DMS79 treated with DMSO at 0.1 percent for 48 hours (cell line): Measurements from ENCODE around the gene EEA1.
A peak's percentile ranks its signal among the peaks of the same experiment; 100 is the strongest.
"Not testable (repeated sequence)": the region's sequence is repeated elsewhere in the genome, so short reads cannot be mapped to it uniquely, and the experiment has no call there.

Source experiments
- DNase-seq: peaks from one replicate; lab custom pipeline; 2025; lab: John Stamatoyannopoulos, UW

Gene EEA1

DNA sequence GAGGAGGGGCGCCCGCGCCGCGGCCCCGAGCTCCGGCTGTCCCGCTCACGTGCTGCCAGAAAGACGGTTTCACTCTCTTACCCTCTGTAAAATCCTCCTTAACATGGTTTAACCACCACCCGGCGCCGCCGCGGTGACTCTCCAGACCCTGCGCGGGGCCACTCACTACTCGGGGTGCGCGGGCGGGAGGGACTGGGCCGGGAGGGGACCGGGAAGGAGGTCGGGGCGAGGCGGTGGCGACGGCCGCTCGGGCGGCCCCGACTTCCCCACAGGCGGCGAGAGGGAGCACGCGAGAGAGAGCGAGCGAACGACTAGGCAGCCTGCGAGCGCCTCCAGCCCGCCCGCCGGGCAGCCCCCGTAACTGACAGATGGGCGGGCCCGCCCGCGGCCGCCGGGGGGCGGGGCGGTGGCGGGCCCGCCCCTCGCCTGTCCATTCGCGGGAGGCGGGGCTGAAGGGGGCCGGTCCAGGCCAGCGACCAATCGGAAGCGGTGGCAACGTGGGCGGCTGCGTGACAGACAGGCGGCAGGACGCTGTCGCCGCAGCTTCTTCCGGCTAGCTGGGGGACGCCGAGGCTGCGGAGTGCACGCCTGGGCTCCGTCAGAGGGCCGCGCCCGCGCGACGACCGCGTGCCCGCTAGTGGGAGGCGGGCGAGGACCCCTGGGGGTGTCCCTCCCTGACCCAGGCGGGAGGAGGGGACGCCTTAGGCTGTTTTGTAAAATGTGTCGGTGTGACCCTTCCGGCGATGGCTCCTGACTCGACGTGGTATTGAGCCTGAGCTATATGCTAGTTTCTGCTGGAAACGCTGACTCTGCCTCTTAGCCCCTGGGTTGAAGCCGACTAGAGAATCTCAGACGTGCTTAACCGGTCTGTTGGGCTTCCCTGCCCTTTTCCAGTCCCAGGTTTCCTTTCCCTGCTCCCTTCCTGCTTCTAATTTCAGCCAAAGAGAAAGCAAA, at the start of gene EEA1:
TSS of gene EEA1 (minus strand) at position 334 of the 954 bp plus-strand sequence. CDS start at position 105, 229 bp downstream.
- DNase-seq = peak; percentile 90

- no peak for DNase-seq
Observed at GRCh38 chr12:92978607-92979006, 49.5 kb upstream of the EEA1 start.

GRCh38 chr12:92977326-92977725, 48.2 kb upstream of the EEA1 start:
- DNase-seq = no peak

DNA sequence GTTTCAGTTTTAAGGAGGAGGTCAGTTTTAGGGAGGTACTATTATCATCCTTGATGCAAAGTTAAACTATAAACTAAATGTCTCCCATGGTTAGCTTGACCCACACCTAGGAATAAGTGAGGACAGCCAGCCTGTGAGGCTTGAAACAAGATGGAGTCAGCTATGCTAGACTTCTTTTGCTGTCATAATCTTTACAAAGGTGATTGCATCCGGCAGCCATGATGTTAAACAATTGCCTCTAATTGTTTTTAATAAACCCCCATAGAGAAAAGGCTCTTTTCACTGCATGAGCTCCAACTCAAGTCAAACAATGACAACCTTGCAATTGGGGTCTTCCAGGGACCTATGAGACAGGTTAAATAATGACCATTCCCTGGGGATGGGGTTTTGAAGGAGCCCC, 45.7 kb upstream of the EEA1 start:
- no peak for DNase-seq

- peak; percentile 50 for DNase-seq
Observed at GRCh38 chr12:92973614-92974013, 44.5 kb upstream of the EEA1 start.

GRCh38 chr12:92971859-92972524, 42.9 kb upstream of the EEA1 start:
- no peak for DNase-seq

GRCh38 chr12:92968176-92968813, 39.2 kb upstream of the EEA1 start:
- DNase-seq = no peak

- not testable (repeated sequence) for DNase-seq
Observed at GRCh38 chr12:92964378-92964777, 35.3 kb upstream of the EEA1 start.

DNA sequence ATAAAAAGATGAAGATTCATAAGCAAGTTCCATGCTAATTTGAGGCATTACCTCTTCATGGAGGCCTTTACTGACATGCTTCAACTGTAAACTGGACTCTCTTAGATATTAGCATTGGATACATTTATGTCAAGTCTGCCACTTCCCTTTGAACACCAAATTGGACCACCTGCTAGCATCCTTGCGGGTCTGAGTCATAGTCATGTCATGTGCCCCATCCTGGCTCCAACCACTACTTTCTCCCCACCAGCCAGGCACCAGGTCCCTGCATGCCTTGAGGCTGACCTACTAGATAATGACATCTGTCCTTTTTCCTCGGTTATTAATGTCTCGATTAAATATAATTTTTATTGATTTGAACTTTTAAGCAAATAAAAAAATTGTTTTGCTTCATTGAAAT, 32.9 kb upstream of the EEA1 start:
- no peak for DNase-seq

- no peak for DNase-seq
Observed at GRCh38 chr12:92955997-92956663, 27.0 kb upstream of the EEA1 start.

DNA sequence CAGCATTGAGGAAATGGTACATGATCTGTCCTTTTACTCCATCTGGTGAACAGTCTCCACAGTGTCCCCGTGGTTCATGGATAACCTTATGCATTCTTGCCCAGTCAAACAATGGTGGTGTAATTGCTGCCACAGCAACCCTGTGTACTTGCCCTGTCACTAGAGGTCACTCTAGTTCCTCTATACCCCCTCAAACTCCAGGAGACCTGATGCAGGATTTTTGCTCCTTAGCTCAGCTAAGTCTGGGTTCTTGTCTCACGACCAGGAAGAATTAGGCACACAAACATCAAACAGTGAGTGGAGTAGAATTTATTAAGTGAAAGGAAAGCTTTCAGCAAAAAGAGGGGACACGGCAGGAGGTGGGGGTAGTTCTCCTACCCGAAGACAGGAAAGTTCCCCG, 24.7 kb upstream of the EEA1 start:
- no peak for DNase-seq

DNA sequence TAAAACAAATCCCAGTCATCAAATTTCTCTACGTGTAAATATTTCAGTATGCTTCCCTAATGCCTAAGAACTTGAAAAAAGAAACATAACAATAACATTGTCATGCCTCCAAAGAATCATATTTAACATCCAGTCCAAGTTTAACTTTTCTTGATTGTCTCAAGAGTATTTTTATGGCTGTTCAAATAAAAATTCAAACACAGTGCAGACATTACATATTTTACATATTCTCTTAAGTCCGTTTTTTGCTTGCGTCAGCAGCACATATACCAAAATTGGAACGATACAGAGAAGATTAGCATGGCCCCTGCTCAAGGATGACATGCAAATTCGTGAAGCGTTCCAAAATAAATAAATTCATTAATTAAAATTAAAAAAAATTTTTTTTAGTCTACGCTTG, 23.3 kb upstream of the EEA1 start:
- DNase-seq = no peak

- no peak for DNase-seq
Observed at GRCh38 chr12:92951006-92951405, 21.9 kb upstream of the EEA1 start.

DNA sequence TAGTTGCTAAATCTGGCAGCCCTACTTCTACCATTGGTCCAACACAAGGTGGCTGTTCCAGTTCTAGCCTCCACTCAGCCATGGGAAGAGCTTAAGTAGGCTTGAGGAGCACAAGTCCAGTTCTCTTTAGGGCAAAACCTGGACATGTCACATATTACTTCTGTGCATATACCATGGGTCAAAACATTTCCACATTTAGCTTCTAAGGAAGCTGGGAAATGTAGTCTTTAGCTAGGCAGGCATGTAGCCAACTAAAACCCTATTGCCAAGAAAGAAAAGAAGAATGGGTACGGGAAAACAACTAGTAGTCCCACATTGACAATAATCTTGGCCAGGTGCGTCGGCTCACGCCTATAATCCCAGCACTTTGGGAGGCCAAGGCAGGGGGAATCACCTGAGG, 20.9 kb upstream of the EEA1 start:
- no peak for DNase-seq

GRCh38 chr12:92949466-92949865, 20.4 kb upstream of the EEA1 start:
- DNase-seq = no peak

- DNase-seq = no peak
Observed at GRCh38 chr12:92947589-92948215, 18.6 kb upstream of the EEA1 start.

DNA sequence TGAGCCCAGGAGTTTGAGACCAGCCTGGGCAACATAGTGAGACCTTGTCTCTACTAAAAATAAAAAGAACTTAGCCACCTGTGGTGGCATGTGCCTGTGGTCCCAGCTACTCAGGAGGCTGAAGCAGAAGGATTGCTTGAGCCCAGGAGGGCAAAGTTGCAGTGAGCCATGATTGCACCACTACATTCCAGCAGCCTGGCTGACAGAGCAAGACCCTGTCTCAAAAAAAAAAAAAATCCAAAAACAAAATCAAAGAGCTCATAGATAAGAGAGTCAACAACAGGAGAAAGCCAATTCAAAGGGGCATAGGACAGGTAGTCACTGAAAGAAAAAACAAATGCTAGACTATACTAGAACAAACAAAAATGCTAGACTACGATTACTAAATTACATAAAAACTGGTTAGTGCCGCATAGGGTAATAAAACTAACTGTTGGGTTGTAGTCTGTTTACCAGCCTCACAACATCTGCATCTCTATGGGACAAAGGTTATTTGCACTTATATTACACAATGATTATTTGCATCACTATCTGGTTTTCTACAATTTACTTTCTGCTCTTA, 16.6 kb upstream of the EEA1 start:
- no peak for DNase-seq

GRCh38 chr12:92943482-92944250, 14.6 kb upstream of the EEA1 start:
- no peak for DNase-seq

GRCh38 chr12:92942905-92943304, 13.8 kb upstream of the EEA1 start:
- DNase-seq = no peak

DNA sequence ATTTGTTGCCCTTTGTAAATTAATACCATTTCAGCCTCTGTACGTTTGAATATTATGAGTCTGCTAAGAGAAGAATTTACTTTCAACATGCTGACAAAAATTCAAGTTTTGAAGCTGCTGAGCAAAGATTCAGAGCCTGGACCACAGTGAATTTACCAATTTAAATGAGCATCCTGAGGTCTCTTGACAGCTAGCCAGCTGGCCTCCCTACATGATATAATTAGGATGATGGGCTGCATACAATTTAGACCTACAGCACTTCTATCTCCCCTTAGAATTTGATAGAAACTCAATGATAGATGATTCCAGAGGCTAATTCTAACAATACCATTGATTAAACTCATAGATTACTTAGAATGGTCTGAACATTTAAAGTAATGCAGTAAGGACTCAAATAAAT, 10.0 kb upstream of the EEA1 start:
- DNase-seq = no peak

DNA sequence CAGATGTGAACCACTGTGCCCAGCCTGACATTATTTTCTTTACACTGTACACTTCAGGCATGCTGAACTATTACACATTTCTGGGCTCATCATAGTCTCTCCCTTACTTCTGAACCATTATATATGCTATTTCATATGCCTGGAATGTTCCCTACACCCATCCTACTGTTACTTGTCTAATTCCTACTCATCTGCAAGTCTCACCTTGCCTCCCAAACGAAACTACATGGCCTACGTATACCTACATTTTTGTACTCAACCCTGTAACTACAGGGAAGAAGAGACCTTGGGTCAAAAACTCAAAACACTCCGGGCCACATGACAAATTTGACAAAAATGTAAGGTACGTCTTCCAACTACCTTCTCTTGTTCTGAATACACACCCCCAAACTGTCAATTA, 9.5 kb upstream of the EEA1 start:
- no peak for DNase-seq
